OCI-LY1 (cell line): ENCODE data around the gene AGAP1.

ENCODE experiments used
- H2AFZ ChIP-seq: fragments of 200-600 bp; sonication (generic), shearing (Covaris generic); 2 replicates; pipeline ENCODE4 v1.6.0; 2014; ENCODE audit warnings: antibody characterized with exemption, mild to moderate bottlenecking, low read length
- H3F3A ChIP-seq: fragments of 200-600 bp; sonication (generic), shearing (Covaris generic); 2 replicates; pipeline ENCODE4 v1.6.0; 2014; ENCODE audit warnings: mild to moderate bottlenecking, antibody characterized with exemption, low read length, moderate library complexity; ENCODE audit not compliant: insufficient read depth
- H3K27ac ChIP-seq: fragments of 200-600 bp; sonication (generic); 2 replicates; pipeline ENCODE4 v1.5.1; 2014; ENCODE audit warnings: low read length, mixed run types, mild to moderate bottlenecking, low read depth; ENCODE audit not compliant: poor library complexity, severe bottlenecking
- H3K27me3 ChIP-seq: fragments of 200-600 bp; sonication (generic); 2 replicates; pipeline ENCODE4 v1.6.0; 2014; ENCODE audit warnings: antibody characterized with exemption, mild to moderate bottlenecking, low read length, moderate library complexity; ENCODE audit not compliant: insufficient read depth
- H3K36me3 ChIP-seq: fragments of 200-600 bp; sonication (generic); 2 replicates; pipeline ENCODE4 v1.6.1; 2014; ENCODE audit warnings: mild to moderate bottlenecking, antibody characterized with exemption, low read length, moderate library complexity, mixed read lengths; ENCODE audit not compliant: insufficient read depth
- H3K4me1 ChIP-seq: fragments of 200-600 bp; sonication (generic); 2 replicates; pipeline ENCODE4 v1.5.1; 2014; ENCODE audit warnings: mild to moderate bottlenecking, low read length, moderate library complexity; ENCODE audit not compliant: insufficient read depth, severe bottlenecking
- H3K4me2 ChIP-seq: fragments of 200-600 bp; sonication (generic), shearing (Covaris generic); 2 replicates; pipeline ENCODE4 v1.6.1; 2014; ENCODE audit warnings: low read length
- H3K4me3 ChIP-seq: fragments of 200-600 bp; sonication (generic); 2 replicates; pipeline ENCODE4 v1.5.1; 2014; ENCODE audit warnings: low read length, low read depth, mild to moderate bottlenecking, mixed read lengths; ENCODE audit not compliant: poor library complexity, severe bottlenecking
- H3K79me2 ChIP-seq: fragments of 200-600 bp; shearing (Covaris generic); 2 replicates; pipeline ENCODE4 v1.6.1; 2016; ENCODE audit warnings: mixed run types, low read length, mixed read lengths; ENCODE audit not compliant: insufficient read depth
- H3K9ac ChIP-seq: fragments of 200-600 bp; sonication (generic), shearing (Covaris generic); 2 replicates; pipeline ENCODE4 v1.6.1; 2014; ENCODE audit warnings: mild to moderate bottlenecking, low read length, mixed read lengths
- H3K9me2 ChIP-seq: fragments of 200-600 bp; sonication (generic), shearing (Covaris generic); 2 replicates; pipeline ENCODE4 v1.6.1; 2014; ENCODE audit warnings: low read depth, mild to moderate bottlenecking, low read length, mixed read lengths
- H3K9me3 ChIP-seq: fragments of 200-600 bp; shearing (Covaris generic); 2 replicates; pipeline ENCODE4 v1.6.1; 2014; ENCODE audit warnings: low read length, mixed read lengths
- H4K20me1 ChIP-seq: fragments of 200-600 bp; sonication (generic), shearing (Covaris generic); 2 replicates; pipeline ENCODE4 v1.6.0; 2016; ENCODE audit warnings: mild to moderate bottlenecking, low read length; ENCODE audit not compliant: insufficient read depth
- EZH2 ChIP-seq: fragments of 200-600 bp; sonication (generic), shearing (Covaris generic); IDR thresholded peaks from 2 replicates; pipeline ENCODE4 v1.8.0; 2017; ENCODE audit warnings: borderline replicate concordance, mixed run types, mild to moderate bottlenecking, antibody characterized with exemption, low read length, moderate library complexity, mixed read lengths
- TF ChIP-seq, protein P1 (sequence below): fragments of 200-600 bp; sonication (generic), shearing (Covaris generic); IDR thresholded peaks from 2 replicates; pipeline ENCODE4 v1.5.1; 2017; ENCODE audit warnings: mild to moderate bottlenecking, antibody characterized with exemption, low read length, moderate library complexity, mixed read lengths

Gene AGAP1

DNA sequence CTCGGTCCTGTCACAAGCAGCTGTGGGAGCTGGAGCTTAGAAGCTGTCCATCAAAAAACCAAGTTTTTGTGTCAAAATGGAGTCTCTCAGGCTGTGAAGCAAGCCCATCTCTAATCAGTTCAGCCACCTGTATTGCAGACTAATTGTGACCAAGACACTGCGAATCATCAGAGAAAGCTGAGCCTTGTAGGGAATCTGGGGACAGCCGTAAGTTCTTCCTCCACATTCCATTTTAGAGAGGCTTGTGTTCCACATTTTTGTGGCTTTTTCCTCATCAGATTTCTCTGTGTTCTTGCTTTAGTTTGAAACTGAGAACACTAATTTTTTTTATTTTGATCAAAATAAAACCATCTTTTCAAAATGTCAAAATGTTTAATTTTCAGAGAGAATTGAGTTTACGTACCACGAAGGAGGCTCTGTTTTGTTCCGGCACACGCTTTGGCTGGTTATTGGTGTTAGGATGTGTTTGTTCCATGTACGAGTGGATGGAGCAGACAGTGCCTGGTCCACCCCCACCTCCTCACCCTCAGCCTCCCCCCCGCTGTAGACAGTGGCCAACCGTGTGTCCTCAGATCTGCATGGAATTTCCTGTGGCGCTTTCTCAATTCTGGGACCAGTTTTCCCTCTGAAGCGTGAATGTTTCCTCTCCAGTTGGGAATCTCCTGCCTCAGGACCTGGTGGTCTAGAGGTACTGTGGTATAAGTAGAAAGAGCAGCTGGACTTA lies 140.8 kb downstream of the AGAP1 start:
- Histone ChIP-seq H3K4me1 (no peaks in the 10 kb centered on the region), H3F3A (no peaks in the 10 kb centered on the region), H3K36me3 (no peaks in the 10 kb centered on the region), H3K9ac (no peak overlapping the region), H3K4me3 (no peak overlapping the region), H3K9me2 (no peaks in the 10 kb centered on the region), H2AFZ (no peak overlapping the region), H4K20me1 (no peaks in the 10 kb centered on the region), H3K27me3 (no peaks in the 10 kb centered on the region), H3K79me2 (no peaks in the 10 kb centered on the region), H3K4me2 (no peak overlapping the region), H3K9me3 (no peaks in the 10 kb centered on the region), H3K27ac (no peak overlapping the region)
- TF ChIP-seq, protein P1, sequence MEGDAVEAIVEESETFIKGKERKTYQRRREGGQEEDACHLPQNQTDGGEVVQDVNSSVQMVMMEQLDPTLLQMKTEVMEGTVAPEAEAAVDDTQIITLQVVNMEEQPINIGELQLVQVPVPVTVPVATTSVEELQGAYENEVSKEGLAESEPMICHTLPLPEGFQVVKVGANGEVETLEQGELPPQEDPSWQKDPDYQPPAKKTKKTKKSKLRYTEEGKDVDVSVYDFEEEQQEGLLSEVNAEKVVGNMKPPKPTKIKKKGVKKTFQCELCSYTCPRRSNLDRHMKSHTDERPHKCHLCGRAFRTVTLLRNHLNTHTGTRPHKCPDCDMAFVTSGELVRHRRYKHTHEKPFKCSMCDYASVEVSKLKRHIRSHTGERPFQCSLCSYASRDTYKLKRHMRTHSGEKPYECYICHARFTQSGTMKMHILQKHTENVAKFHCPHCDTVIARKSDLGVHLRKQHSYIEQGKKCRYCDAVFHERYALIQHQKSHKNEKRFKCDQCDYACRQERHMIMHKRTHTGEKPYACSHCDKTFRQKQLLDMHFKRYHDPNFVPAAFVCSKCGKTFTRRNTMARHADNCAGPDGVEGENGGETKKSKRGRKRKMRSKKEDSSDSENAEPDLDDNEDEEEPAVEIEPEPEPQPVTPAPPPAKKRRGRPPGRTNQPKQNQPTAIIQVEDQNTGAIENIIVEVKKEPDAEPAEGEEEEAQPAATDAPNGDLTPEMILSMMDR, result no peak
- no peak for TF ChIP-seq EZH2

- H3K9me2 ChIP-seq, result no peaks in the 10 kb centered on the region
- H2AFZ ChIP-seq, result no peak overlapping the region
- TF ChIP-seq EZH2, result no peak
- TF ChIP-seq, protein P1, result no peak
- H3K79me2 ChIP-seq, result no peaks in the 10 kb centered on the region
- H3K9ac ChIP-seq, result no peak overlapping the region
- no peaks in the 10 kb centered on the region for H3K36me3 ChIP-seq
- no peaks in the 10 kb centered on the region for H3K9me3 ChIP-seq
- no peak overlapping the region for H3K4me3 ChIP-seq
- H3K4me2 ChIP-seq, result no peak overlapping the region
- no peaks in the 10 kb centered on the region for H3F3A ChIP-seq
- H3K4me1 ChIP-seq, result no peaks in the 10 kb centered on the region
- no peak overlapping the region for H3K27ac ChIP-seq
- no peaks in the 10 kb centered on the region for H3K27me3 ChIP-seq
- no peaks in the 10 kb centered on the region for H4K20me1 ChIP-seq
These were observed 142.7 kb downstream of the AGAP1 start for GRCh38 chr2:235636546-235636945.

- no peaks in the 10 kb centered on the region for H3K9me2 ChIP-seq
- no peak overlapping the region for H3K4me2 ChIP-seq
- no peak overlapping the region for H3K9ac ChIP-seq
- TF ChIP-seq, protein P1, result no peak
- TF ChIP-seq EZH2, result no peak
- no peaks in the 10 kb centered on the region for H3F3A ChIP-seq
- no peaks in the 10 kb centered on the region for H4K20me1 ChIP-seq
- no peaks in the 10 kb centered on the region for H3K9me3 ChIP-seq
- no peaks in the 10 kb centered on the region for H3K79me2 ChIP-seq
- no peaks in the 10 kb centered on the region for H3K4me1 ChIP-seq
- H3K27me3 ChIP-seq, result no peaks in the 10 kb centered on the region; the same call in 1 of the 2 replicates
- no peak overlapping the region for H3K4me3 ChIP-seq
- no peak overlapping the region for H3K27ac ChIP-seq
- no peak overlapping the region for H2AFZ ChIP-seq
- no peaks in the 10 kb centered on the region for H3K36me3 ChIP-seq
These were observed 144.1 kb downstream of the AGAP1 start for GRCh38 chr2:235637896-235638295.
